HepG2 (cell line): ENCODE data around the gene ADGRG6. TPM values are rescaled to one million over a fixed set of nuclear protein-coding genes. Genes with fewer than 3 reads are reported as not detected.

Source experiments
- CC2D1A ChIP-seq: sonication (generic); formaldehyde crosslinking; IDR thresholded peaks from 2 replicates; pipeline ENCODE4 v1.8.1; 2023; ENCODE audit warnings: mild to moderate bottlenecking, missing genetic modification reagents
- EHMT2 ChIP-seq: fragments of 200-600 bp; sonication (generic); IDR thresholded peaks from 2 replicates; pipeline ENCODE4 v1.7.0; 2017; ENCODE audit warnings: antibody characterized with exemption, low read depth, low read length, borderline replicate concordance
- MNT ChIP-seq: fragments of 450-650 bp; IDR thresholded peaks from 2 replicates; pipeline ENCODE4 v1.6.1; 2016
- NFKBIZ ChIP-seq: IDR thresholded peaks from 2 replicates; pipeline ENCODE4 v1.6.1; 2018; ENCODE audit warnings: missing genetic modification reagents, missing compliant biosample characterization
- NR1H2 ChIP-seq: sonication (generic); formaldehyde crosslinking; IDR thresholded peaks from 2 replicates; pipeline ENCODE4 v1.8.1; 2022; ENCODE audit warnings: low read depth, missing genetic modification reagents, borderline replicate concordance
- RELA ChIP-seq: sonication (generic); formaldehyde crosslinking; IDR thresholded peaks from 2 replicates; pipeline ENCODE4 v1.4.0; 2020; ENCODE audit warnings: missing genetic modification reagents
- RFXAP ChIP-seq: sonication (generic); formaldehyde crosslinking; IDR thresholded peaks from 2 replicates; pipeline ENCODE4 v1.4.0; 2020; ENCODE audit warnings: missing genetic modification reagents, borderline replicate concordance
- SNAPC5 ChIP-seq: sonication (generic); formaldehyde crosslinking; IDR thresholded peaks from 2 replicates; pipeline ENCODE4 v1.8.1; 2023; ENCODE audit warnings: mild to moderate bottlenecking, missing genetic modification reagents, borderline replicate concordance
- ZFY ChIP-seq: sonication (generic); formaldehyde crosslinking; IDR thresholded peaks from 2 replicates; pipeline ENCODE4 v1.4.0; 2020; ENCODE audit warnings: missing genetic modification reagents
- ZIK1 ChIP-seq: sonication (generic); formaldehyde crosslinking; IDR thresholded peaks from 2 replicates; pipeline ENCODE4 v1.5.0; 2020; ENCODE audit warnings: mild to moderate bottlenecking, low read depth, missing genetic modification reagents, borderline replicate concordance
- ZNF17 ChIP-seq: sonication (generic); formaldehyde crosslinking; IDR thresholded peaks from 2 replicates; pipeline ENCODE4 v1.5.0; 2020; ENCODE audit warnings: mild to moderate bottlenecking, missing genetic modification reagents
- ZNF362 ChIP-seq: sonication (generic); formaldehyde crosslinking; IDR thresholded peaks from 2 replicates; pipeline ENCODE4 v1.4.0; 2020; ENCODE audit warnings: missing genetic modification reagents, mild to moderate bottlenecking, borderline replicate concordance
- ZNF710 ChIP-seq: sonication (generic); formaldehyde crosslinking; IDR thresholded peaks from 2 replicates; pipeline ENCODE4 v1.5.0; 2020; ENCODE audit warnings: mild to moderate bottlenecking, missing genetic modification reagents, borderline replicate concordance
- polyA plus RNA-seq, 8 experiments: library from polyadenylated mRNA; depleted of rRNA in 3 of 8; stranded (reverse) in 7 of 8; unstranded in 1 of 8; fragments of >200 nt; fragmentation: Illumina TruSeq in 4 of 8; extraction: Trizol in 4 of 8; gene quantifications; 2 replicates each; pipeline versions ENCODE4 v1.2.1 to v1.2.3, GENCODE V29; 2011 to 2016; ENCODE audit warnings: low read depth in 4 of 8, missing spikeins in 1 of 8, mixed read lengths in 1 of 8; ENCODE audit not compliant: insufficient read depth in 1 of 8
- total RNA-seq, 5 experiments: library from RNA; depleted of rRNA; stranded (reverse); fragments of >200 nt; fragmentation: Illumina TruSeq; extraction: Trizol; gene quantifications; 2 replicates each; pipeline ENCODE4 v1.2.3, GENCODE V29; 2016; ENCODE audit warnings: low read depth in 1 of 5
- TF ChIP-seq, protein P1 (sequence below): sonication (generic); formaldehyde crosslinking; IDR thresholded peaks from 2 replicates; pipeline ENCODE4 v1.4.0; 2020; ENCODE audit warnings: mild to moderate bottlenecking, missing genetic modification reagents
- TF ChIP-seq, protein P2 (sequence below): sonication (generic); formaldehyde crosslinking; IDR thresholded peaks from 2 replicates; pipeline ENCODE4 v1.8.0; 2022; ENCODE audit warnings: mild to moderate bottlenecking, missing genetic modification reagents, borderline replicate concordance

Gene ADGRG6
- total and polyA plus RNA-seq, 2 of the 13 experiments (the other 11 are each of a cell fraction or from before 2014, with no cell fraction given), result 129 to 249 TPM

DNA sequence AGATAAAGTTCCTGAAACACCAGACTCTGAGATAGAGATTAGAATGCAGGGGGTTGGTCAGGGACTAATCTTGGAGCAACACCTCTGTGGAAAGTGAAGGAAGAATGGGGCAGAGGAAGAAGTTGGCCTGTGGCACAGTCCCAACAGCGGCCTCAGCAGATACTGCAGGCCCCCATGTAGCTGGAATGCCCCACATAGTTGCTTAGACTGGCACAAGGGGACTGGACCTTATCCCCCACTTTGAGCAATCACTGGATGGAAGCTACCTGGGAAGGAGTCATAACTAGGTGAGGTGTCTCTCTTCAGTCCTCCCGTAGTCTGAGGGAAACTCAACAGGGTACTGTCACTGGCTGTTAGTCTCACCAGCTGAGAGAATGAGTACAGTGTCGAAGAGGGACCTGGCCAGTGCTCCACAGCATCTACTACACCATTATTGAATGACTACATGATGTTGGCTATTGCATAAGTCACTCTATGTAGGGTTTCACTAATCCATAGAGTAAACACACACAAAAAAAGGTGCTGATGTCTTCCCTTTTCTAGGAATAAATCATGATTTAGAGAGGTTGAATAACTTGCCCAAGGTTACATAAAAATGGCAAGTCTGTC, 47.5 kb downstream of the ADGRG6 start (continued):
- TF ChIP-seq, protein P1, sequence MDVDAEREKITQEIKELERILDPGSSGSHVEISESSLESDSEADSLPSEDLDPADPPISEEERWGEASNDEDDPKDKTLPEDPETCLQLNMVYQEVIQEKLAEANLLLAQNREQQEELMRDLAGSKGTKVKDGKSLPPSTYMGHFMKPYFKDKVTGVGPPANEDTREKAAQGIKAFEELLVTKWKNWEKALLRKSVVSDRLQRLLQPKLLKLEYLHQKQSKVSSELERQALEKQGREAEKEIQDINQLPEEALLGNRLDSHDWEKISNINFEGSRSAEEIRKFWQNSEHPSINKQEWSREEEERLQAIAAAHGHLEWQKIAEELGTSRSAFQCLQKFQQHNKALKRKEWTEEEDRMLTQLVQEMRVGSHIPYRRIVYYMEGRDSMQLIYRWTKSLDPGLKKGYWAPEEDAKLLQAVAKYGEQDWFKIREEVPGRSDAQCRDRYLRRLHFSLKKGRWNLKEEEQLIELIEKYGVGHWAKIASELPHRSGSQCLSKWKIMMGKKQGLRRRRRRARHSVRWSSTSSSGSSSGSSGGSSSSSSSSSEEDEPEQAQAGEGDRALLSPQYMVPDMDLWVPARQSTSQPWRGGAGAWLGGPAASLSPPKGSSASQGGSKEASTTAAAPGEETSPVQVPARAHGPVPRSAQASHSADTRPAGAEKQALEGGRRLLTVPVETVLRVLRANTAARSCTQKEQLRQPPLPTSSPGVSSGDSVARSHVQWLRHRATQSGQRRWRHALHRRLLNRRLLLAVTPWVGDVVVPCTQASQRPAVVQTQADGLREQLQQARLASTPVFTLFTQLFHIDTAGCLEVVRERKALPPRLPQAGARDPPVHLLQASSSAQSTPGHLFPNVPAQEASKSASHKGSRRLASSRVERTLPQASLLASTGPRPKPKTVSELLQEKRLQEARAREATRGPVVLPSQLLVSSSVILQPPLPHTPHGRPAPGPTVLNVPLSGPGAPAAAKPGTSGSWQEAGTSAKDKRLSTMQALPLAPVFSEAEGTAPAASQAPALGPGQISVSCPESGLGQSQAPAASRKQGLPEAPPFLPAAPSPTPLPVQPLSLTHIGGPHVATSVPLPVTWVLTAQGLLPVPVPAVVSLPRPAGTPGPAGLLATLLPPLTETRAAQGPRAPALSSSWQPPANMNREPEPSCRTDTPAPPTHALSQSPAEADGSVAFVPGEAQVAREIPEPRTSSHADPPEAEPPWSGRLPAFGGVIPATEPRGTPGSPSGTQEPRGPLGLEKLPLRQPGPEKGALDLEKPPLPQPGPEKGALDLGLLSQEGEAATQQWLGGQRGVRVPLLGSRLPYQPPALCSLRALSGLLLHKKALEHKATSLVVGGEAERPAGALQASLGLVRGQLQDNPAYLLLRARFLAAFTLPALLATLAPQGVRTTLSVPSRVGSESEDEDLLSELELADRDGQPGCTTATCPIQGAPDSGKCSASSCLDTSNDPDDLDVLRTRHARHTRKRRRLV (CRISPR knock-in tag), result no peak
- TF ChIP-seq ZNF362 (CRISPR knock-in tag) (peak; percentile 81), NR1H2 (no peak), SNAPC5 (no peak), RELA (no peak), ZFY (CRISPR knock-in tag) (no peak), RFXAP (CRISPR knock-in tag) (no peak), CC2D1A (CRISPR knock-in tag) (no peak), ZIK1 (CRISPR knock-in tag) (no peak), ZNF17 (CRISPR knock-in tag) (no peak), NFKBIZ (0 out of 2 replicates have a peak, but pooled peaks have one; percentile 79), ZNF710 (CRISPR knock-in tag) (no peak), MNT (no peak), EHMT2 (no peak; the same call in 1 of the 2 replicates)
- TF ChIP-seq, protein P2, sequence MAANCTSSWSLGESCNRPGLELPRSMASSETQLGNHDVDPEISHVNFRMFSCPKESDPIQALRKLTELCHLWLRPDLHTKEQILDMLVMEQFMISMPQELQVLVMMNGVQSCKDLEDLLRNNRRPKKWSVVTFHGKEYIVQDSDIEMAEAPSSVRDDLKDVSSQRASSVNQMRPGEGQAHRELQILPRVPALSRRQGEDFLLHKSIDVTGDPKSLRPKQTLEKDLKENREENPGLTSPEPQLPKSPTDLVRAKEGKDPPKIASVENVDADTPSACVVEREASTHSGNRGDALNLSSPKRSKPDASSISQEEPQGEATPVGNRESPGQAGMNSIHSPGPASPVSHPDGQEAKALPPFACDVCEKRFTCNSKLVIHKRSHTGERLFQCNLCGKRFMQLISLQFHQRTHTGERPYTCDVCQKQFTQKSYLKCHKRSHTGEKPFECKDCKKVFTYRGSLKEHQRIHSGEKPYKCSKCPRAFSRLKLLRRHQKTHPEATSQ (CRISPR knock-in tag), result no peak
